ENCODE measurements around the gene CYB5R3.

Gene CYB5R3

DNA sequence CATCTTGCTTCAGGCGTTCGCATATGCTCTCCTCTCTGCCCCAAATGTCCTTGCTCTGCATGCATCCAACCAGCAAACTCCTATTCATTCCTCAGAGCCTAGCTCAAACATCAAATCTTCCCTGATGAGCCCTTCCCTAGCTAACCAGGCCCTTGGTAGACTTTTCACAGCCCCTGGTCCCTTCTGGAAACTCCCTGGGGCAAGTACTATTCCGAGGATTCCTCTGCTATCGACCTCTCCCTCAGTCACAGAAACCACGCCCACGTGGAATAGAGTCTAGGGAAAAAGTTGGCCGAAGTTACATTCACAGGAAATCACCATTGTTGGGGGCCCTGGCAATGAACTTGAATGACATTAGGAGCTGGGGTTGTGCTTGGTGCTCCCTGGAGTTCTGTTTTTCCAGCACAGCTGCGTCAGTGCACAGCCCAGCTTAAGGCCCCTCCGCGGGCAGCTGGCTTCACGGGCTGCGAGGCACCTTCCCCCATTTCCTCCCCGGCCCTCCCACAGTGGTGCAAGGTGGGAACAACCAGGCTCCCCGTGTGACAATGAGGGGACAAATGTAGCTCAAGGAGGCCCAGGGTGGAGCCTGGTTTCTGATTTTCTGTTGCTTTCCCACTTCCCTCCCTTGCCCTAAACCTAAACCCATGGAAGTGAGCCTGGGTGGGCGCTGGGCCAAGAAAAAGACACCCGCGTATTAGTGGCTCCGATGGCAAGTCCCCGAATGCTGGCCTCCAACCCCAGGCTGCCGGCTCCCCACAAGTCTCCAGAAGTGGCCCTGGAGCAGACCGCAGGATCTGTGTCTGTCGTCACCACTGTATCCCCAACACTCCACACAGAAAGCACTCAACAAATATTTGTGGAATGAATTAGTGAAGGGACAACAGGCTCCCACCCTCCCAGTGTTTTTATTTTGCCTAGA lies 4.5 kb downstream of the CYB5R3 start:
- no peak for DNase-seq

- no peak for DNase-seq
These were observed 5.4 kb downstream of the CYB5R3 start for GRCh38 chr22:42643634-42644421.

- no peak for DNase-seq
These were observed 6.2 kb downstream of the CYB5R3 start for GRCh38 chr22:42642806-42643633.

- DNase-seq, result peak; percentile 33
These were observed 7.3 kb downstream of the CYB5R3 start for GRCh38 chr22:42641801-42642413.

DNA sequence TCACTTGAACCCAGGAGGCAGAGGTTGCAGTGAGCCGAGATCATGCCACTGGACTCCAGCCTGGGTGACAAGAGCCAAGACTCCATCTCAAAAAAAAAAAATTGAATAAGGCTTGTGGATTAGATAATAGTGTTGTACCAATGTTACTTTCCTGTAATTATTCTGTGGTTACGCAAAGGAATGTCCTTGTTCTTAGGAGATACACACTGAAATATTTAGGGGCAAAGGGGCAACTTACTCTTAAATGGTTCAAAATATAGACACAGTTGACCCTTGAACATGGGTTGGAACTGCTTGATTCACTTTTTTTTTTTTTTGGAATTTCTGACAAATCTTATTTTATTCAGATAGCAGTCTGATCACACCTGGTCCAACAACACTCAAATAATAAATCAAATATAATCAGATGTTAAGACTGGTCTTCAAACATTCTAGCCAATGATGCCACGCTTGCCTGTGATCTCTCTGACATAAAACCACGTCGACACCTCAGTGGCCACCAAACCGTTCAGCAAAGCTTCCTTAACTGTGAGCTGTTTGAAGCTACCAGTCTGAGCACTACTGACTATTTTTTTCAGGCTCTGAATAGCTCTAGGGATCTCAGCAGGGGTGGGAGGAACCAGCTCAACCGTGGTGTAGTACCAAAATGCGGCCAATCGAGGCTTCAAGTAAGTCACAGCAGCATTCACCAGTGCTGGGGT lies 9.5 kb downstream of the CYB5R3 start:
- DNase-seq, result no peak

GRCh38 chr22:42637555-42637954 lies 11.6 kb downstream of the CYB5R3 start:
- no peak for DNase-seq

DNA sequence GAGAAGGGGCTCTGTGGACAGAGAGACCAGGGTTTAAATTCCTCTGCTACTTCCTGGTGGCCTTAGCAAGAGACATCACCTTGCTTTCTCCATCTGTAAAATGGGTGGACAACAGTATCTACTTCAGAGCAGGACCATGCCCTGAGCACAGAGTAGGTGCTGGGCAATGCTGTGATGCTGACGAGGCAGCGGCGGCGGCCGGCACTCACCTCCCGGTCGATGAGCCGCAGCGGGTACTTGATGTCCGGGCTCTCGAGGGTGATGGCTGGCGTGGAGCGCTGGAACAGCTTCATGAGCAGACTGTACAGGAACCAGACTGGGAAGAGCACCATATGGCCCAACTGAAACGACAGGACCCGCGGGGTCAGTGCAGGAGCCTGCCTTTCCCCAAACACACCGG lies 12.7 kb downstream of the CYB5R3 start:
- DNase-seq, result no peak

DNA sequence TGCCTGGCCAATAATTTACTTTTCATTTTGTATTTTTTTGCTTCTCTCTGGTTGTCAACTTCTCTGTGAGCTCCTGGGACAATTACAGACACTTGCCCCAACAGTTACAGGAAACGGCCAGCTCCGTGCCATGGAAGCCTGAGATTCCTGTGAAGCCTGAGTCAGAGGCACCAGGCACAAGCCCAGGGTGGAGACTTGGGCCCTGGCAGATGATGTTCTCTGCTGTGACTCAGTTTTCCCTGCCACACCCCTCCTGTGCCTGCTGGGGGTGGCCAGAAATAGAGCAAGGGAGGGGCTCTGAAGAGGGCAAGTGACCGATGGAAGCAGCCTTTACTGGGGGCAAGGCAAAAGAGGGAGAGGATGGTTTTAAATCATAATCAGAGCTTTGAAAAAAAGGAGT lies 13.7 kb downstream of the CYB5R3 start:
- DNase-seq, result peak; percentile 87

DNA sequence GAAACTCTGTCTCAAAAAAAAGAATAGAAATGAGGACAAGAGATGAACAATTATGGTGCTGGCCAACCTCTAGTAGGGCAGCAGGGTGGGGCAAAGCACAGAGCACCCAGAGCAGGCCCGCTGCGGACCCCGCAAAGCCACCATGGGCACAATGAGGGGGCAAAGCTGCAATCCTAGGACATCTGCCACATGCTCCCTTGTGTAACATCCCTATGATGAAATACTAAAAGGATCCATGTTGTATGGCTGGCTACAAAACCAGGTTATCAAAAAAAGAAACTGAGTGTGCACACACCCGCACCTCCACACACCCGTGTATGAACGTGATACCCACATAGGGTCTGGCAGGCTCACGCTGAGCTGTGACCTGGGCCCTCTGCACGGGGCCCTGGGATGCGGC lies 16.2 kb downstream of the CYB5R3 start:
- no peak for DNase-seq

DNA sequence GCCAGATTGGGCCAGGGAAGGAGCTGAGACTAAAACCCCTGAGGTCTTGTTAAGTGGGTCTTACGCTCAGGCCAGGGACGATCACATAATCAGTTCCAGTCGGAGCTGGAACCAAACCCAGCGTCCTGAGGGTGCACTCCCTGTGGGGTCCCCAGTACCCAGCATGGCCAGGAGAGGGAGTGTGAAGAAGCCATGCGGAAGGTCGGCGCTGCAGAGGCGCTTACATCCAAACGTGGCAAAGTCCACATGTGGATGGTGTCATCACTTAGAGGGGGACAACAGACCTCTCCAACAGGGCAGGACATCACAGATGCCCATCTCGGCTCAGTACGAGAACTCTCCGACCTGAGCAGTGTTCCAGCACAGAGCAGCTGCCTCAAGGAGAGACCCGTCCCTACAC lies 17.1 kb downstream of the CYB5R3 start:
- no peak for DNase-seq

DNA sequence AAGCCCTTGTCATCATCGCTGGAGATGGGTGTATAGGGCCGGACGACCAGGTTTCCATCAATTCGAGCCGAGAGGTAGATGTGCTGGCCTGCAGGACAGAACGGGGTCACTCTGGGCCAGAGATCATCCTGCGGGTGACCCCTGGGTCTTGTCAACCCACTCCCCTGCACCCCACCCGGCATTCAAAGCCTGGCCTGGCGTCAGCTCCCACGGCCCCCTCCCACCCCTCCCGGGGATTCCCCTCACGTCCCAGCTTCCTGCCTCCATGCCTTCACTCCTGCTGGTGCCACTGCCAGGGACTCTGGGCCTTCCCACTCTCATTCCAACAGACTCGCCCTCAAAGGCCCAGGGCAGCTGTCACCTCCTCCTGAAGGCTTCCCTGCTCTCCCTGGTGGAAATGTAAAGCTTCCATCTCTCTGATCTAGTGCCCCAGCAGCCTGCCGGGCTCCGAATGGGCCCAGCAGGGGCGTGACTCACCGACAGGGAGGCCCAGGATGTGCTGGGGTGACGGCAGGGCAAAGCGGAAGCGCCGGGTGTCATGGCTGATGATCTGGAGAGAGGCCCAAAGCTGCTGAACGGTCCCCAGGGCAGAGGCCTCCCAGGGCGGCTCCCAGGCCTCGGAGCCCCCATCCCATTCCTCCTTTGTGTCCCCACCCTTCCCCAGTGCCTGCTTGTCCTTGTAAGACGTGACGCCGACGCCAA lies 18.1 kb downstream of the CYB5R3 start:
- no peak for DNase-seq

- DNase-seq, result no peak
These were observed 19.0 kb downstream of the CYB5R3 start for GRCh38 chr22:42630211-42630610.

DNA sequence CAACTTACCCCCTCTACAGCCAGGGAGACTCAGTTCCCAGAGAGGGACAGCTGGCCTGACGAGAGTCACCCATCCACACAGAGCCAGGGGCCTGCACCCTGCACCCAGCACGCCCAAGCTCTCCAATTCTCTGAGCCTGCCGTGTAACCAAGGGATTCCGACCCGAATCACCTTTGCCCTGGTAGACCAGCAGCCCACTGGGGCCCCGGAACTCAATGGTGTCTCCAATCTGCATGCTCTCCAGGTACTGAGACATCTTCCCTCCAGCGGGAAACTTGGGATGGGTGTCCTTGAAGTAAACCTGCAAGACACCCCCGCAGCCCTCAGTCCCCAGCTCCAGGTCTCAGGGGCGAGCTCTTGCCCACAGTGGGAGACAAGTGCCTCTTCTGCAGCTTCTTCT lies 21.2 kb downstream of the CYB5R3 start:
- no peak for DNase-seq

DNA sequence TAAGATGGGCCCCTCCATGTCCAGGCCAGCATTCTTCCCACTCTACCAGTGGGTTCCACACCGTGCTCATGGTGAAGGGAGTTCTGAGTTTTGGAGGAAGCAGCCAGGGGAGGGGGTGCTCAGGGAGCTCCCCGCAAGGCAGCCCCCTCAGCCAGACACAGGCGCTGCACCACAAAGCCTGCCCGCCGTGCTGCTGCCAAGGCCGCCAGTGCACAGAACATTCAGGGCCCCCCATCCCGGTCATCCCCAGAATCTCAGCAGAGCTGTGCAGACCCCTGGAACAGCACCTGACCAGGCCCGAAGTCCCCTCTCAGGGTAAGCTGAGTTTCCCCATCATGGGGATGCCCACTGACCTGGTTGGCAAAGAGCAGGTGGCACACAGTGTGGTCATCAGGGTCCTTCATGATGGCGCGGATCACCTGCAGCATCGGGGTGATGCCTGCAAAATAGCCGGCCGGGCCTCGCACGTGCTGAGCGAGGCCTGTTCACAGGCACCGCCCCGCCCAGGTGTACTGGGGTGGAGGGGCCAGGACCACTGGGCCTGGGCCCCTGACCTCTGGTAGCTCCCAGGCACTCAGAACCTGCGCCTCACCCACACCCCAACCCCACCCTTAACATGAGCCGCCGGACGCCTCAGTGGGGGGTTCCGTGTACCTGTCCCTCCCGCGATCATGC lies 22.1 kb downstream of the CYB5R3 start:
- no peak for DNase-seq

DNA sequence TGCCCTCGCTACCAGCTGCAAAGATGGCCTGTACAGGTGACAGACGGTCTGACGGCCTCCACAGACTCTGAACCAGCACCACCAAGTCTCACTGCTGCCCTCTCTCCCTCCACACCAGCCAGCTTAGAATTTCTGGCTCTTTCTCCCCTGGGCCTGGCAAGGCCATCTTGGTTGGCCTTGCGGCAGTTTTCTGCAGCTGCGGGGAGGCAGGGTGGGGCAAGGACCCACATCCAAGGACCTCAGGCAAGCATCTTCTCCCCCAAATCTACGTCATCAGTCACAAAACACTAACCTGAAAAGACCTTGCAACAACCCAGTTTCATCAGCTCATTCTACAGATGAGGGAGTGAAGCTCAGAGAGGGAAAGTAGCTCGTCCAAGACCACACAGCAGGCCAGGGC lies 22.8 kb downstream of the CYB5R3 start:
- no peak for DNase-seq

DNA sequence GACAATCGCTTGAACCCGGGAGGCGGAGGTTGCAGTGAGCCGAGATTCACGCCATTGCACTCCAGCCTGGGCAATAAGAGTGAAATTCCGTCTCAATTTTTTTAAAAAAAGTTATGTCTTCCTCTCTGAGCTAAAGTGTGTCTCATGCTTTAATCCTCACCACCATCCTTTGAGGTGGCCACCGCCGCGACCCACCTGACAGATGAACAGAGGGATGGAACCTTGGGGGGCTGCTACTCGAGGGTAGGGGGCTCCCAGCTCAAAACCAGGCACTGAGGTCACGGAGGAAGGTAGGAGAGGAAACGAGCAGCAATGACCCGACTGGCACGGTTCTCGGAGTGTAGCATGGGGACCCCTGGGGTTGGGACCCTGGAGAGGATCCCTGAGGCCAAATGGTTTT lies 23.8 kb downstream of the CYB5R3 start:
- DNase-seq, result no peak

- no peak for DNase-seq
These were observed 24.6 kb downstream of the CYB5R3 start for GRCh38 chr22:42624551-42625106.

DNA sequence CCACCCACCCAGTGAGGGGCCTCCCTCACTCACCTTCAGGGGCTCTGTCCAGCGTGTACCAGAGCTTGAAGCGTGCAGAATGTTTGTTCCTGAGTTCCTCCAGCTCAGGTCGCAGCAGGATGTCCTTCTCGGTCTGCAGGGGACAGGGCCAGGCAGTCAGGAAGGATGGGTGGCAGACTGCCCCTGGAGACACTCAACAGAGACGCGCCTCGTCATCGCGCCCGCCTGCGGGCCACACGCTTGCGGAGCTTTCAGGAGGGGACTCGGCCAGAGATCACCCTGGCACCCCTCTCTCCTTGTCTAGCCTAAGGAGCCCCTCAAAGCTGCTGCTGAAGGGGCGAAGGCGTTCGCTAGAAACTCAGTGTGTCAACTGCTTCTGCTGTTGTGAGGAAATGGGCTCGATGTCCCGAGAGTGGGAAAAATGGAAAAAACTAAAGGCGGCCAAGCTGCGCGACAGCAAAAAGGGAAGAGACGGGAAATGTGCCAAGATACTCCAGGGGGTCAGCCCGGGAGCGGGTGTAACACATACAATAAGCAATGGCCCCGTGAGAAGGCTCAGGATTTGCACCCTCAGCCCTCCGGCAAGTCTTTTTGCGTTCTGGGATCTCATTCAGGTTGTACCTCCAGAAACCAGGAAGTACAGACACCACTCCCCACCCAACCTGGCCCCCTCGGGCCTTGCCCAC lies 25.3 kb downstream of the CYB5R3 start:
- DNase-seq, result no peak

GRCh38 chr22:42623301-42623751 lies 25.9 kb downstream of the CYB5R3 start:
- no peak for DNase-seq

Measured in HCEC 1CT (cell line).